Neural cell (in vitro differentiated cells): Measurements from ENCODE around the gene SNAPC1. TPM values are rescaled to one million over a fixed set of nuclear protein-coding genes. Genes with fewer than 3 reads are reported as not detected.

Experiments
- H2AFZ ChIP-seq: fragments of 200-600, 300-800 bp; sonication (generic), shearing (Covaris generic); 2 replicates; pipeline ENCODE4 v1.6.0; 2014; ENCODE audit warnings: low read depth, mild to moderate bottlenecking, antibody characterized with exemption, low read length, moderate library complexity
- H3F3A ChIP-seq: fragments of 200-600 bp; shearing (Covaris generic); 2 replicates; pipeline ENCODE4 v1.6.1; 2016; ENCODE audit warnings: mild to moderate bottlenecking, moderate library complexity, mixed read lengths, antibody characterized with exemption, low read length; ENCODE audit not compliant: insufficient read depth, poor library complexity, severe bottlenecking
- H3K27ac ChIP-seq: fragments of 200-600, 300-800 bp; sonication (generic), shearing (Covaris generic); 2 replicates; pipeline ENCODE4 v1.5.1; 2014; ENCODE audit warnings: mild to moderate bottlenecking, low read length, moderate library complexity
- H3K27me3 ChIP-seq: fragments of 300-800, 200-600 bp; sonication (generic), shearing (Covaris generic); 2 replicates; pipeline ENCODE4 v1.6.0; 2014; ENCODE audit warnings: mild to moderate bottlenecking, low read depth, low read length, moderate library complexity; ENCODE audit not compliant: insufficient read depth
- H3K36me3 ChIP-seq: fragments of 300-800, 200-600 bp; sonication (generic), shearing (Covaris generic); 2 replicates; pipeline ENCODE4 v1.5.1; 2014; ENCODE audit warnings: mild to moderate bottlenecking, antibody characterized with exemption, low read length, moderate library complexity; ENCODE audit not compliant: insufficient read depth
- H3K4me2 ChIP-seq: fragments of 300-800, 200-600 bp; sonication (generic), shearing (Covaris generic); 2 replicates; pipeline ENCODE4 v1.6.0; 2014; ENCODE audit warnings: mild to moderate bottlenecking, low read length
- H3K4me3 ChIP-seq: fragments of 300-800, 200-600 bp; sonication (generic), shearing (Covaris generic); 2 replicates; pipeline ENCODE4 v1.5.1; 2014; ENCODE audit warnings: mild to moderate bottlenecking, low read length, moderate library complexity
- H3K79me2 ChIP-seq: fragments of 200-600 bp; shearing (Covaris generic); replicated peaks from 2 replicates; pipeline ENCODE4 v1.6.0; 2014; ENCODE audit warnings: mild to moderate bottlenecking, low read length, moderate library complexity; ENCODE audit not compliant: insufficient read depth
- H3K9ac ChIP-seq: fragments of 300-800, 200-600 bp; sonication (generic), shearing (Covaris generic); 2 replicates; pipeline ENCODE4 v1.6.1; 2016; ENCODE audit warnings: mild to moderate bottlenecking, low read length, mixed read lengths
- H3K9me2 ChIP-seq: fragments of 200-600 bp; shearing (Covaris generic); 2 replicates; pipeline ENCODE4 v1.6.1; 2016; ENCODE audit warnings: mild to moderate bottlenecking, low read length, mixed read lengths; ENCODE audit not compliant: insufficient read depth
- H3K9me3 ChIP-seq: fragments of 200-600, 300-800 bp; sonication (generic), shearing (Covaris generic); 2 replicates; pipeline ENCODE4 v1.6.1; 2016; ENCODE audit warnings: mild to moderate bottlenecking, mixed run types, low read length, moderate library complexity, mixed read lengths
- H4K20me1 ChIP-seq: fragments of 200-600 bp; shearing (Covaris generic); 2 replicates; pipeline ENCODE4 v1.6.1; 2016; ENCODE audit warnings: mild to moderate bottlenecking, mixed run types; ENCODE audit not compliant: insufficient read depth
- CTCF ChIP-seq: fragments of 450-650 bp; IDR thresholded peaks from 2 replicates; pipeline ENCODE4 v1.5.1; 2014; ENCODE audit warnings: antibody characterized with exemption, mild to moderate bottlenecking, moderate library complexity; ENCODE audit not compliant: poor library complexity, severe bottlenecking
- EP300 ChIP-seq: fragments of 450-650 bp; conservative IDR thresholded peaks from 2 replicates; pipeline ENCODE4 v1.6.1; 2014; ENCODE audit warnings: antibody characterized with exemption, mild to moderate bottlenecking, moderate library complexity; ENCODE audit not compliant: poor library complexity, severe bottlenecking
- EZH2 ChIP-seq: fragments of 200-600, 300-800 bp; shearing (Covaris generic), sonication (generic); IDR thresholded peaks from 2 replicates; pipeline ENCODE4 v1.6.1; 2014; ENCODE audit warnings: antibody characterized with exemption, low read length, borderline replicate concordance, mild to moderate bottlenecking; ENCODE audit not compliant: insufficient read depth, poor library complexity, severe bottlenecking
- MXI1 ChIP-seq: fragments of 450-650 bp; conservative IDR thresholded peaks from 2 replicates; pipeline ENCODE4 v1.6.1; 2014; ENCODE audit warnings: antibody characterized with exemption, mild to moderate bottlenecking; ENCODE audit not compliant: poor library complexity, severe bottlenecking
- POLR2AphosphoS5 ChIP-seq: IDR thresholded peaks from 2 replicates; pipeline ENCODE4 v1.6.1; 2012
- RAD21 ChIP-seq: fragments of 450-650 bp; conservative IDR thresholded peaks from 2 replicates; pipeline ENCODE4 v1.6.1; 2014; ENCODE audit warnings: antibody characterized with exemption, mild to moderate bottlenecking, moderate library complexity
- REST ChIP-seq: IDR thresholded peaks from 2 replicates; pipeline ENCODE4 v1.6.1; 2012; ENCODE audit warnings: borderline replicate concordance
- SMC3 ChIP-seq: fragments of 450-650 bp; conservative IDR thresholded peaks from 2 replicates; pipeline ENCODE4 v1.6.1; 2014; ENCODE audit warnings: antibody characterized with exemption, mild to moderate bottlenecking, moderate library complexity; ENCODE audit not compliant: poor library complexity
- TAF1 ChIP-seq: IDR thresholded peaks from 2 replicates; pipeline ENCODE4 v1.6.1; 2012; ENCODE audit warnings: low read depth
- polyA plus RNA-seq: library from polyadenylated mRNA; depleted of rRNA; stranded (reverse); fragments of >200 nt; gene quantifications from 2 replicates; pipeline ENCODE4 v1.2.3, GENCODE V29; 2014

Gene SNAPC1
- polyA plus RNA-seq, 1 donor from 2014 or later: 7.1 TPM

- TF ChIP-seq SMC3 (no peak), EZH2 (no peak), EP300 (no peak), CTCF (no peak), RAD21 (no peak), TAF1 (no peak), MXI1 (no peak)
- no peak overlapping the region for H3K9ac ChIP-seq
- no peaks in the 10 kb centered on the region for H3K9me3 ChIP-seq
- peaks cover 18% of the 10 kb centered on the region for H3K36me3 ChIP-seq
- no peak overlapping the region for H3K4me3 ChIP-seq
- H3K9me2 ChIP-seq: no peaks in the 10 kb centered on the region
- no peaks in the 10 kb centered on the region for H3K27me3 ChIP-seq
- H3F3A ChIP-seq: no peaks in the 10 kb centered on the region
- no peak overlapping the region for H3K27ac ChIP-seq
- H3K4me2 ChIP-seq: no peak overlapping the region
- H4K20me1 ChIP-seq: peaks cover 4% of the 10 kb centered on the region
- no peak overlapping the region for H2AFZ ChIP-seq
- H3K79me2 ChIP-seq: no peaks in the 10 kb centered on the region
These were observed 28.2 kb upstream of the SNAPC1 start for GRCh38 chr14:61733972-61734371.

DNA sequence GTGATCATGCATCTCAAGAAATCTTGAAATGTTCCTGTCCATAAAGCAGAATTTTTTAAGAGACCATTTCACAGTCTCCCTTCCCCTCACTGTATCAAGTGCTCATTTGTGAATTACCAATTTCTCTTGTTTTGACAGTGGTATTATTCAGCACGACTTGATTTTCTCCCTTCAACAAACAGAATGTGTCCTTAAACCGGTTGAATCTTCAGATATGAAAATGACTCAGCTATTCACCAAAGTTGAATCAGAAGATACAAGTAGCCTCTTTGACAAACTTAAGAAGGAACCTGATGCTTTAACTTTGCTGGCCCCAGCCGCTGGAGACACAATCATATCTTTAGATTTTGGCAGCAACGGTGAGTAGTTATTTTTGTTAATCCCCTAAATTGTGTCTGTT is 25.5 kb upstream of the SNAPC1 start:
- H3K36me3 ChIP-seq: peaks cover 12% of the 10 kb centered on the region

More for the DNA sequence above, 25.5 kb upstream of the SNAPC1 start:
- Histone ChIP-seq H3K79me2 (no peaks in the 10 kb centered on the region), H3K27me3 (no peaks in the 10 kb centered on the region), H3K27ac (no peak overlapping the region), H3K4me2 (no peak overlapping the region), H3K9ac (no peak overlapping the region), H3K4me3 (no peak overlapping the region), H3K9me2 (no peaks in the 10 kb centered on the region), H3F3A (no peaks in the 10 kb centered on the region), H3K9me3 (no peaks in the 10 kb centered on the region), H2AFZ (no peak overlapping the region), H4K20me1 (no peaks in the 10 kb centered on the region)
- TF ChIP-seq REST (no peak), SMC3 (no peak), RAD21 (no peak), CTCF (no peak), EP300 (no peak), TAF1 (no peak), POLR2AphosphoS5 (no peak), EZH2 (no peak), MXI1 (no peak)
